Epithelial cell of proximal tubule (primary cell): ENCODE measurements around the gene C7. TPM values are rescaled to one million over a fixed set of nuclear protein-coding genes. Genes with fewer than 3 reads are reported as not detected.

Source experiments
- DNase-seq: peaks from one replicate; pipeline ENCODE4 v3.0.0-alpha.2; 2011; ENCODE audit warnings: low read depth
- H3K4me3 ChIP-seq: 2 replicates; pipeline ENCODE4 v1.5.1; 2011; ENCODE audit warnings: low read depth, mild to moderate bottlenecking, low read length
- CTCF ChIP-seq: conservative IDR thresholded peaks from 2 replicates; pipeline ENCODE4 v1.5.1; 2012; ENCODE audit warnings: low read depth, mild to moderate bottlenecking, low read length
- total RNA-seq: library from RNA; depleted of rRNA; stranded (reverse); fragments of >200 nt; gene quantifications from 2 replicates; pipeline ENCODE4 v1.2.3, GENCODE V29; 2015

The C7 gene
- total RNA-seq, 1 donor from 2014 or later, result not detected

GRCh38 chr5:40904994-40905306 is 4.3 kb upstream of the C7 start:
- TF ChIP-seq CTCF, result no peak
- no peak for DNase-seq
- H3K4me3 ChIP-seq, result no peak overlapping the region

GRCh38 chr5:40906351-40906751 is 2.9 kb upstream of the C7 start:
- TF ChIP-seq CTCF, result no peak
- no peak overlapping the region for H3K4me3 ChIP-seq
- DNase-seq, result no peak

- no peak for DNase-seq
- H3K4me3 ChIP-seq, result no peak overlapping the region
- TF ChIP-seq CTCF, result no peak
Observed at GRCh38 chr5:40909723-40910122, 426 bp downstream of the C7 start.

GRCh38 chr5:40911266-40911665 is 2.0 kb downstream of the C7 start:
- no peak for DNase-seq
- H3K4me3 ChIP-seq, result no peak overlapping the region
- no peak for TF ChIP-seq CTCF

- no peak for DNase-seq
- TF ChIP-seq CTCF, result no peak
- H3K4me3 ChIP-seq, result no peak overlapping the region
Observed at GRCh38 chr5:40914835-40915234, 5.5 kb downstream of the C7 start.

GRCh38 chr5:40915341-40915926 is 6.1 kb downstream of the C7 start:
- TF ChIP-seq CTCF, result no peak
- no peak overlapping the region for H3K4me3 ChIP-seq
- no peak for DNase-seq

GRCh38 chr5:40916226-40916625 is 6.9 kb downstream of the C7 start:
- no peak overlapping the region for H3K4me3 ChIP-seq
- TF ChIP-seq CTCF, result no peak
- DNase-seq, result no peak
